GM13977 (cell line): ENCODE measurements around the gene CARF.

Source experiments
- DNase-seq: peaks from one replicate; pipeline ENCODE4 v3.0.0; 2012; ENCODE audit warnings: low spot score
- in situ Hi-C: fragments of 300-500 bp; cut with MboI; formaldehyde crosslinking; loops from one replicate; pipeline ENCODE4 v1.12.0; 2022; ENCODE audit warnings: low sequenced_read_pairs, low pct_unique_long_range_greater_than_20kb, mixed read lengths, inconsistent platforms; ENCODE audit not compliant: unreplicated experiment
- TF ChIP-seq, protein P1 (sequence below): IDR thresholded peaks from 2 replicates; pipeline ENCODE4 v1.5.1; 2012; ENCODE audit warnings: mild to moderate bottlenecking, control low read depth; ENCODE audit not compliant: insufficient read depth; ENCODE audit errors: extremely low read depth, missing control alignments

CARF gene

DNA sequence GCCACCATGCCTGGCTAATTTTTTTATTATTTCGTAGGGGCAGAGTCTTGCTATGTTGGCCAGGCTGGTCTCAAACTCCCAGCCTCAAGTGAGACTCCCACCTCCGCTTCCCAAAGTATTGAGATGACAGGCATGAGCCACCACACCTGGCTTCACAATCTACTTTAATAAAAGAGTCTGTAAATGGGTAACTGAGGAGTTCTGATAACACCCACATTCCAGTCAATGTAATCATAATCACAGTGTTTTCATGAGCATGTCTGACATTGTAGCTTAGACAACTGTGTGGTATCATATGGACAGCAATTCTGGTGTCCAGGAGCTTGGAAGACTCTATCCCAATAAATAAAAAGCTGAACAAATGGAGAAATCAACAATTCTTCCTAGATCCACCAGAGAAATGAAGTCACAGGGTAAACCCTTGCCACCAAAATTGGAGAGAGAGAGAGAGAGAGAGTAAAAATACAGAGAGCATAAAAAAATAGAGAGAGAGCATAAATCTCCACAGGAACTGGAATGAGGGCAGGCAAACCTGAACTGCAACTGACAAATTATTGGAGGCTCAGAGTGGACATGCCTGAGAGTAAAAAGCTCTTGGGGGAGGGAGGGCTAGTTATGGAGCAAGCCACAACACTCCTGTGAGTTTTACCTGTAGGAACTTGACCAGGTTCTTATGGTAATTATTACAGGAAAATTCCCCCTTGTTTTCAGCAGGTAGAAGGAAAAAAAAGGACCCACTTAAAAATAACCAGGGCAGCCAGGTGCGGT lies 90.2 kb downstream of the CARF start:
- no peak for DNase-seq
- in situ Hi-C loops: no loop called here
- TF ChIP-seq, protein P1, sequence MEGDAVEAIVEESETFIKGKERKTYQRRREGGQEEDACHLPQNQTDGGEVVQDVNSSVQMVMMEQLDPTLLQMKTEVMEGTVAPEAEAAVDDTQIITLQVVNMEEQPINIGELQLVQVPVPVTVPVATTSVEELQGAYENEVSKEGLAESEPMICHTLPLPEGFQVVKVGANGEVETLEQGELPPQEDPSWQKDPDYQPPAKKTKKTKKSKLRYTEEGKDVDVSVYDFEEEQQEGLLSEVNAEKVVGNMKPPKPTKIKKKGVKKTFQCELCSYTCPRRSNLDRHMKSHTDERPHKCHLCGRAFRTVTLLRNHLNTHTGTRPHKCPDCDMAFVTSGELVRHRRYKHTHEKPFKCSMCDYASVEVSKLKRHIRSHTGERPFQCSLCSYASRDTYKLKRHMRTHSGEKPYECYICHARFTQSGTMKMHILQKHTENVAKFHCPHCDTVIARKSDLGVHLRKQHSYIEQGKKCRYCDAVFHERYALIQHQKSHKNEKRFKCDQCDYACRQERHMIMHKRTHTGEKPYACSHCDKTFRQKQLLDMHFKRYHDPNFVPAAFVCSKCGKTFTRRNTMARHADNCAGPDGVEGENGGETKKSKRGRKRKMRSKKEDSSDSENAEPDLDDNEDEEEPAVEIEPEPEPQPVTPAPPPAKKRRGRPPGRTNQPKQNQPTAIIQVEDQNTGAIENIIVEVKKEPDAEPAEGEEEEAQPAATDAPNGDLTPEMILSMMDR: no peak

DNA sequence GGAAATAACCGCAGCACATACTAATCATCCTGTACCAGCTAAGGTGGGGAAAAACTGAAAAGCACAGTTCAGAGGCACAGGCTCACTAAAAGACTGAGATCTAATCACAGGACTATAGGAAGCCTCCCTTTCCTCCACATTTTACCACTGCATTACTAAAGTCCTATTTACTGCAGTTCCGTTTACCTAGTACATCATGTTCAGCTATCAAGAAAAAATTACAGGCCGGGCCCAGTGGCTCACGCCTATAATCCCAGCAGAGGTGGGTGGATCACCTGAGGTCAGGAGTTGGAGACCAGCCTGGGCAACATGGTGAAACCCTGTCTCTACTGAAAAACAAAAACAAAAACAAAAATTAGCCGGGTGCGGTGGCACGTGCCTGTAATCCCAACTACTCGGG lies 91.6 kb downstream of the CARF start:
- TF ChIP-seq, protein P1: no peak
- in situ Hi-C loops: no loop called here
- no peak for DNase-seq

DNA sequence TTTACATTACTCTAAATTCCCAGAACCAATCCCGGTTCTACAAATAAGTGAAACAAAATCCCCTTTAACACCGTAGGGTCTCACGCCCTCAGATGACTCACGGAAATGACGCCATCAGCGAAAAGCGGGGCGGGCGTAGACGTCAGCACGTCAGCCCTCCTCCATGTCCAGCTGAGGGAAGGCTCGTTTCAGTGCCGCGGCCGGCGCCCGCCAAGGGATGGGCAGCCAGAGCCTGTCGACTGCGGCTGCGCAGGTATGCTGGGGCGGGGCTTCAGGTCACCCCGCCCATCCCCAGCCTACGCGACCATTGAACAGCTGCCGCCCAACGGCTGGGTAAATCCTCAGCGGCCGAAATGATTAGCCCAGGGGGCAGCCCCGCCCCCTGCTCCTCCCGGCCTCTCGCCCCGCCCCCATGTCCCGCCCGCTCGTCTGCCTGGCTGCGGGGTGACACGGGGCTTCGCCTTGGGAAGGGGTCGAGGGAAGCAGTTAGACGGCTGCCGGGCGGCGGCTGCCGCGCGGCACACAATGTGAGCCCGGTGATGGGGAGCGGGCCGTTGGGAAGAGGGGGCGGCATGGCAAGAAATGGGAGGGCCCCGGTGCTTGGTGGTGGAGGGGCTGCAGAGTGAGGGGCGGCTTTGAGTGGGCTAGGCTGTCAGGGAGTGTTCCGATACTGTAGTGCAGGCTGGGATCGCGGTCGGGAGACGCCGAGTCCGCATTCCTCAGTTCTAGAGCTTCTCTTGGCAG lies 102.6 kb downstream of the CARF start, which contains the start of gene NBEAL1:
Gene NBEAL1, plus strand, starts transcription at position 420 of the 744 bp plus-strand sequence. CDS start 1,510 bp downstream, outside the sequence.
- TF ChIP-seq, protein P1: no peak
- in situ Hi-C loops: no loop called here
- peak; percentile 94 for DNase-seq

DNA sequence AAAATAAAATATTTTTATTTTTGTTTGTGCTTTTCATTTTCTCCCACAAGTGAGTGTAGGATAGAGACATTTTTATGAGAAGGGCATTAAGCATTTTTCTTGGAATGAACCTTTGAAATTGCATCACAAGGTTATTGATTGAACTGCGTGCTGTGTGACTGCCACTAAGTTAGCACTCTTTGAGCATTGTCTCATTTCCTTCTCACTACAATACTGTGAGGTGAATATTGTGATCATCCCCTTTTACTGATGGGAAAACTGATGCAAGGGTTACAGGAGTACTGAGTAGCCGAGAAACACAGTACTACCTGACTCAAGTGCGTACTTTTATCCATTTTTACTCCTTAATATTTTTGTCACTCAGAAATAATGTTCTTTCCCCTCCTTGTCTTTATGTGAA lies 104.6 kb downstream of the CARF start:
- TF ChIP-seq, protein P1: no peak
- in situ Hi-C loops: no loop called here
- DNase-seq: no peak

DNA sequence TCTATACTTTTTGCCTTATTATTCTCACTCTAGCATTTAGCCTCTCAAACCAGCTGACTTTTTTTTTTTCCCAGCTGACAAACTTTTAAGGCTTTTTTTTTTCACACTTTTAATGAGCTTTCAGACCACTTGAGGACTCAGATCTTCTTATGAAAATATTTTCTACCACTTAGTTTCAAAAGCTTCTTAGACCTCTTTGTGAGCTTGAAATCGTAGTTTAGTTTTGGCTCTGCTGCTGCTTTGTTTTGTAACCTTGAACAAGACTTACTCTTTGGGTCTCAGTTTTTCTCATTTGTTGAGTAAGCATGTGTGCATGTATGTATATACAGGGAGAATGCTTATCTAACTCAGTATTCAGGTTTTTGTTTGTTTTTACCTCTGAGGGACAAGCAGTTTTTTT lies 106.1 kb downstream of the CARF start:
- in situ Hi-C loops: no loop called here
- TF ChIP-seq, protein P1: no peak
- DNase-seq: no peak

DNA sequence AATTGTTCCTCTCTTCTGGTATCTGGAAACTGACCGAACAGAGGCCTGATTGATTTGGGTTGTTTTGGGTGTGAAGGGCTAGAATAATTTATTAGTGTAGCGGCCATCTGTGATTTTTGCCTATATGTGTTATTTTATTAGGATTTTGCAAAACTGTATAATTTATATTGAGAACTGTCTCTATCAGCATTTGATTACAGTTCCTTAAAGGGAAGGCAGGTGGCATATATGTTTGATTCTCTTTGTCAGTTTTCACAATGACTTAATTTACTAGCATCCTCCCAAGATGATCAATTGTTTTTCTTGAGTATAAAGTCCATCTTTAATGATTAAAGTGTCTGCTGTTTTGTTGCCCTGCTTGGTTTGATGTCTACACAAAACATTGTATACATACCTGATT lies 107.1 kb downstream of the CARF start:
- TF ChIP-seq, protein P1: no peak
- in situ Hi-C loops: no loop called here
- no peak for DNase-seq
